CD4-positive, alpha-beta T cell treated with Interferon alpha-2 for 1 hour (primary cell): ENCODE data around the gene ERC2.
"Not testable (repeated sequence)": the region's sequence is repeated elsewhere in the genome, so short reads cannot be mapped to it uniquely, and the experiment has no call there.

Experiments used
- DNase-seq, 2 donors: peaks; one replicate each; pipeline ENCODE4 v3.0.0-alpha.2; 2020 to 2022

The ERC2 gene

DNA sequence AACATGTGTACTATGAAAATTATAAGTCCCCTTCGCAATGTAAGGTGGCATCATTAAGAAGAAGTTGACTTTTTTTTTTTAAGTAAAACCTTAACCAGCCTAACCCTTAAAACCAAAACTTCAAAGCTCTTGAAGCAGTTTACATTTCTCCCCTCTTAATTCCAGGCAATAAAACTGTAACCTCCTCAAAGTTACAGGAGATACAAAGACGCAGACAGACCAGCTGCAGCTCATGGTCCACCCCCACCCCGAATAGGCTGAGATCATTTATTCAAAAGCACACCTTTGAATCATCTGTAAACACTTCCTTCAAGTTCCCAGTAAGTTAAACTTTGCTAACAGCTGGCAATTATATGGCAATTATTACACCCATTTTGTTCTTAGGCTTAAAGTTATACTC, 414.5 kb downstream of the ERC2 start:
- DNase-seq: no peak

GRCh38 chr3:56052188-56052587, 416.1 kb downstream of the ERC2 start:
- no peak for DNase-seq

DNA sequence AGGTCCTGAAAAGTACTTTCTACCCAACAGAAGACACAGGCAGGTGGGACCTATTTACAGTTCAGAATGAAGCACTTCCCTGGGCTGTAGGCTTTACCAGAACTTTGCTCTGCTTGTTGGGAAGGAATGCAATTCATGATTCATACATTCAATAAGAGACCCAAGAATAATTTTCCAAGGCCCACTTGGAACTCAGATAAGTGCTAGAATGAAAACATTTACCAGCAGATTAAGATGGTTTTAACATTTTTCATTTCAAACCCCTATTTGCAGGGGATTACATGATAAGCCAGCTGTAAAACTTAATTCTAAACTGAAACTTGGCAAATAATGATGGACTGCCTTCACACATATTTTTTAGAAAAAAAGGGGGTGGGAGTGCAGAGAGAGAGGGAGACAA, 417.2 kb downstream of the ERC2 start:
- DNase-seq: no peak

DNA sequence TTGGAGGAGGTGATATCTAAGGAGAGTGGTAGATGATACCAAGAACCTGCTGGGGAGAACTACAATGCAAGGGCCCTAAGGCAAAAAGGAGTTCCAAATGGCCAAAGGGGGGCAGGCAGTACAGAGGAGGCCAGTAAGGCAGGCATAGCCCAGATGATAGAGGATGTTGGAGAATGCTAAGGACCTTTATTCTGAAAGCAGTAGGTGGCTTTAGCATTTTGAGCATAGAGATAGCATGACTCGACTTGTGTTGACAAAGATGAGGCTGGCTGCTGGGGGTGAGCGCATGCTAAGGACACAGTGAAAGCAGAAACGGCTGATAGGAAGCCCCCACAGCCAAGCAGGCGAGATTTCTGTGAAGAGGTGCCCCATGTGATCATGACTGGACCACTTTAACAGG, 419.3 kb downstream of the ERC2 start:
- no peak for DNase-seq

DNA sequence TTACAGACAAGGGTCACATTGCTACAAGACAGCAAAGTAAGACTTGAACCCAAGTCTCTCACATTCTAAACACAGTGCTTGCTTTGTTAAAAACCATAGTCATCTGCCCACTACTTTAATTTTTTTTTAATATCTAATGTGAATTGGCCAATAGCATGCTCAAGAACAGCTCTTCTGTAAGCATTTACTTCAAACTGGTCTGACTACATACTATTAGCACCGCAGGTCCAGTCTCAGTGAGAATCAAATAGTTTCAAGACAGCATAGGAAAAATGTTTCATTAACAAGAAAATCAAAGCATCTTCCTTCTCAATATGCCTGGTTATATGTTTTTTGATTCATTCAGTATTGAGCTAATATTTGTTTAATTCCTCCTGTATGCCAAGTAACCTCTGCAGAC, 419.9 kb downstream of the ERC2 start:
- DNase-seq: no peak

DNA sequence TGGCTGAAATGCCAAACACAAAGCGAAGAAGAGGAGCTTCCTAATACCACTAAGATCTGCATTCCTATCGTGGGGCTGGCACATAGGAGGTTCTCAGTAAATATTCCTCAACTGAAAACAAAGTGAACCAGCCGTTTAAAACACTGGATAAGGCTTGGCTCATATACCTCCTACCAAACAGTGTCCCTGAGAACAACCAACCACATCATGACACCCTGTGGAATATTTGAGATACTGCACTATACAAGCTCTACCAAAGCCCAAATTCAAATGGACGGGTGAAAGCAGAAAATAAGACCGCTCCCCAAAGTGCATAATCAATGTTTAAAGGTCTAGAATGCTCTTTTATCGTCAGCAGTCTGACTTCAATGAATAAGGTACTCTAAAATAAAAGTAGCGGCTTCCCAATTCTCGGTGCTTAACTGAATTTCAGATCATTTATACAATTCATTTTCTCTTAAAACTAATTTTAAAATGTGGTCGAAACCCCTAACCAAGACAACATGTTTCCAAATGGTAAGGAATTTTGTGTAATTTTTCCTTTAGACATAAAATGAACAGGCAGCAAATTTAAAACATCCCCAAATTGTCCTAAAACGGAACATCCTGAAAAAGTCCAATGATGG, 425.8 kb downstream of the ERC2 start:
- DNase-seq: no peak

GRCh38 chr3:56025326-56025725, 442.9 kb downstream of the ERC2 start:
- no peak for DNase-seq

GRCh38 chr3:56023546-56023945, 444.7 kb downstream of the ERC2 start:
- no peak for DNase-seq

- DNase-seq: no peak
Observed at GRCh38 chr3:56022619-56023018, 445.6 kb downstream of the ERC2 start.

DNA sequence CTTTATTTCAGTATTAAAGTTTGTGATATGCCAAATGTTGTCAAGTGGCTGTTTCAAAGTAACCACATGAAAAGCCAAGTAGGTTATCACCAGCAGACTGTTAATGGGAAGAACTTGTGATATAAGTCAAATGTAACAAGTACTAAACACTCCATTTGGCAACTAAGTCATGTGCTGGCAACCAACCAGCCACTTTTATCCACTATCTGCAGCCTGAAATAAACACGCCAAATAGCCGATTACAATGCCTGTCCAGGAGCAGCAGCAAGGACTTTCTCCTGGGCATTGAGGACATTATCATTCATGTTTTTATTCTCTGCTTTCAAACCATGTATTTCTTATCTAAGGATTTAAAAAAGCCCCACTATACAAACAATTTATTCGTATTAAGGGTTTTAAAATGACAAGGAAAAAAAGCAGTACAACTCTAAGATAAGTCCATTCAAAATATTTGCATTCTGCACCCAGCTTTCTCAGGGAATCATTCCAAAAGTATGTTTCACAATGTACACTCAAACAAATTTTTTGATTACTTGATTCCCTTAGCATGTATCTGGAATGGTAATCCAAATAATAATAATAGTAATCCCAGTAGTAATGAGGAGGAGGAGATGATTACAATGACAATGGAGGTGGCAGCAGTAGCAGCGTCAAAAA, 448.6 kb downstream of the ERC2 start:
- DNase-seq: no peak

DNA sequence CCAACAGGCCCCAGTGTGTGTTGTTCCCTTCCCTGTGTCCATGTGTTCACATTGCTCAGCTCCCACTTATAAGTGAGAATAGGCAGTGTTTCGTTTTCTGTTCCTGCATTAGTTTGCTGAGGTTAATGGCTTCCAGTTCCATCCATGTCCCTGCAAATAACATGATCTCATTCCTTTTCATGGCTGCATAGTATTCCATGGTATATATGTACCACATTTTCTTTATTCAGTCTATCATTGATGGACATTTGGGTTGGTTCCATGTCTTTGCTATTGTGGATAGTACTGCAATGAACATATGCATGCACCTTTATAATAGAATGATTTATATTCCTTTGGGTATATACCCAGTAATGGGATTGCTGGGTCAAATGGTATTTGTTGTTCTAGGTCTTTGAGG, 452.9 kb downstream of the ERC2 start:
- DNase-seq: not testable (repeated sequence)

DNA sequence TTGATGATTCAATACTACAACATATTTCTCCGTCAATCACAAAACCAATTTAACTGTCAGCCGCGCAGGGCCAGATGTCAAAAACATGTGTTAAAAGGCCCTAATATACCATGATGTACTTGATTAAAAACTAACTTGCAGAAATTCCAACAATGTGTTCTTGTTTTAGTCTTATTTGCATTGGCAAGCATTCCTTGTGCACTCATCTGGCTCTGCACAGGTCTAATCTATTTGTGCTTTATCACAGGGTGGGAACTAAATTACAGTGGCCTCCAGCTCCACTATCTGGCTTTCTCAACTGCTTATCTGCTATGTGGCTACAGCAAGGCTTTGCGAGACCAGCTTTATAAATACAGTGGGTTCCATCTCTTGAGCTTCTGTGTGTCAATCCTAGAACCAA, 455.5 kb downstream of the ERC2 start:
- no peak for DNase-seq

- DNase-seq: no peak
Observed at GRCh38 chr3:56005196-56005805, 463.0 kb downstream of the ERC2 start.

GRCh38 chr3:56003129-56003528, 465.1 kb downstream of the ERC2 start:
- DNase-seq: no peak

DNA sequence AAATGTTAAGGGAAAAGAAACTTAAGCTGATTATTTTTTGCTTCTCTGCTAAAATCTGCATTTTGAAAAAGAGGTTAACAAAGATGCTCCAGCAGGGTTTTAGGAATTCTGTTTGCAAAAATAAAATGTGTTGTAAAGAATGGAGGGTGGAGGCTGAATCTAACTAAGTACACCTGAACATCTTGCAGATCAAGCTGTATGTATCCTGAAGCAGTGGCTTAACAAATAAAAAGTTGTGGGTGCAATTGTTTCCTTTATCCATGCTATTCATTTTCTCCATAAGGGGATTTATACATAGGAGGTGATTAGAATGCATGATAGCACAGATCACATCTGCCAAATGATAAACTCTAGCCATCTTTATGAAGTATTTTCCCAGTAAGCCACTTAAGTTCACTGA, 466.3 kb downstream of the ERC2 start:
- DNase-seq: no peak

DNA sequence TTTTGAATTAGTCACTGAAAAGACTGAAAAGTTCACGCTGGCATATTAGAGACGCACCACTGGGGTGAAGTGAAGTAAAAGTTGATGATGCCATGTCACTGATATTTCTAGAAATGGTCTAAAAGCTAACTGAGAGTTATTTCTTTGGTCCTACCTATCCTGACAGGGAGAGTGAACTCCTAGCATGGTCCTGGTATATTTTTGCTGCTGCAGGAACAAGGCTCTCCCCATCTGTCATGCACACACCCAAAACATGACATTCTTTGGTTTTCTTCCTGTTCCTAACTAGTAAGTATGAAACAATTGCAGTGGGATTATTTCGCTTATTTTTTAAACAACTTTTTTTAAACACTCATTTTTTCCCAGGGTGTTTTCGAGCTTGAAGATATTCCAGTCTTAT, 466.7 kb downstream of the ERC2 start:
- no peak for DNase-seq

- no peak for DNase-seq
Observed at GRCh38 chr3:55989366-55989765, 478.9 kb downstream of the ERC2 start.

DNA sequence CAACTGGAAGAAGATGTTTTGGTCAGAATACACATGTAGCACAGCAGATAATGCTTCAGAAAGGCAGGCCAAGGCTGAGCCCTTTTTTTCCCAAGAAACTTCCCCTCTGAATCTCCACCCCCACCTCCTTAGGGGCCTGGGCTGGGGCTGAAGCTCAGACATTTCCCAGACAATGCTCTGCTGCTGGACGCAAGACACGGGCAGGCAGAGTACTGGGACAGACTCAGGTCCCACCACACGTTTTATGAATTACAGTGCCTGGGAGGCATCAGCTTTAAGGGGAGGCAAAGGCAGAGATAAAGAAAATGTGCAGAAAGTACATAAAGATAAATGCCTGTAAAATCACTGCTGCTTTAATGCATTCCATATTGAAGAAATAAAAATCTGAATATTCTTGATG, 479.4 kb downstream of the ERC2 start:
- DNase-seq: no peak

DNA sequence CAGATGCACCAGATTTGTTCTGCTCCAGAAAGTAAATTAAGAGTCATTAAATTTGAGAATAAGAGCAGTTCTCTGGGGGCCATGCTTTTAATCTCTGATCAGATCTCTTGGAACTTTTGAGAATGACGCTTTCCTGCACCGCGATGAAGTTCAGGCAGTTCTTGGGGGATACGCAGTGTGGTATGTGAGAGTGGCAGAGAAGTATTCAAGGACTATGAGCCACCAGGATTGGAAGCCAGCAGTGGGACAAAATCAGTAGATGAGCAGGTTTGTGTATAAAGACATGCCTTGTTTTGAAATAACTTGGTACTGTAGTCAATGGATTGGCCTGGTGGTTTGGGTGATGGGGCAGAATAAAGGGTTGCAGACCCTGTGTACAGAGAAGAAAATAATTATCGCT, 483.6 kb downstream of the ERC2 start:
- DNase-seq: no peak

GRCh38 chr3:55978953-55979352, 489.3 kb downstream of the ERC2 start:
- DNase-seq: no peak

- no peak for DNase-seq
Observed at GRCh38 chr3:55974421-55975165, 493.7 kb downstream of the ERC2 start.

GRCh38 chr3:55969634-55970033, 498.6 kb downstream of the ERC2 start:
- DNase-seq: no peak

DNA sequence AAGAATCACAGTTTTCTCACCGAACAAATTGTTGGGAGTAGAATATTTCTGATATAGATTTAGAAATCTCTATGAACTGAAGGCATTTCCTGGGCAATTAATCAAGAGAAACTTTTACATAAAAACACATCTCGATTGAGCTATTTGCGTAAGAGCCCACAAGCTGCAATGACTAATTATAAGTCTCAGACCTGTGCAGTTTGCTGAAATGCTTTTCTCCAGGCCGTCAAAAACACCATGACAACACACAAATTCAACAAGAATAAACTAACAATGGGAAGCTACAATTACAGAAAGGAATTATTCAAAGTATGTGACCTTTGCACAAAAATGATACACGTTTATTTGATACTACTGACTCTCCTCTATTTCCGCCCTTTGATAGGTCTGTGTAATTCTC, 499.9 kb downstream of the ERC2 start:
- DNase-seq: no peak

DNA sequence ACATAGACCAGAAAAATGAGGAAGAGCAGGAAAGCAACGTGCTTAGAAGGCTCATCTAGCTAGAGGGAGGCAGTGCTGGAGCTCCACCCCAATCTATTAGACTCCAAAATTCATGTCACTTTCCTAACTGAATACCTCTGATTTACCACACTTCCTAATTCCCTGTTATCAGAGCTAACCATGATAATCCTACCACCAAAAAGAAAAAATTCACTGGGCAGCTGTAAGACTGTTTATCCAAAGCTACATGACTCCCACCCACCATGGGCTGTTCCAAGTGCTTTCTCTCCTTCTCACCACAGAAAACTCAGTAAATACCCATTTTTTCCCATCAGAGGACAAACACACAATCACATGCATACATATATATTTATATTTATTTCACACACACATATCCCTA, 501.7 kb downstream of the ERC2 start:
- DNase-seq: no peak
